Esophagus muscularis mucosa (tissue), 3 donors: Measurements from ENCODE around the gene TAGLN3.

Experiments
- POLR2A ChIP-seq: fragments of 450-650 bp; IDR thresholded peaks from one replicate; pipeline ENCODE4 v1.6.1; 2017; ENCODE audit warnings: antibody characterized with exemption, moderate library complexity, mild to moderate bottlenecking, low read depth
- TF ChIP-seq, protein P1 (sequence below), 3 experiments: fragments of 200-600 bp in 2 of 3; fragments of 450-650 bp in 1 of 3; sonication (generic) in 2 of 3; IDR thresholded peaks; one replicate each; pipeline ENCODE4 v1.5.1; 2017 to 2019; ENCODE audit warnings: antibody characterized with exemption in 3 of 3, mild to moderate bottlenecking in 2 of 3, moderate library complexity in 1 of 3

DNA sequence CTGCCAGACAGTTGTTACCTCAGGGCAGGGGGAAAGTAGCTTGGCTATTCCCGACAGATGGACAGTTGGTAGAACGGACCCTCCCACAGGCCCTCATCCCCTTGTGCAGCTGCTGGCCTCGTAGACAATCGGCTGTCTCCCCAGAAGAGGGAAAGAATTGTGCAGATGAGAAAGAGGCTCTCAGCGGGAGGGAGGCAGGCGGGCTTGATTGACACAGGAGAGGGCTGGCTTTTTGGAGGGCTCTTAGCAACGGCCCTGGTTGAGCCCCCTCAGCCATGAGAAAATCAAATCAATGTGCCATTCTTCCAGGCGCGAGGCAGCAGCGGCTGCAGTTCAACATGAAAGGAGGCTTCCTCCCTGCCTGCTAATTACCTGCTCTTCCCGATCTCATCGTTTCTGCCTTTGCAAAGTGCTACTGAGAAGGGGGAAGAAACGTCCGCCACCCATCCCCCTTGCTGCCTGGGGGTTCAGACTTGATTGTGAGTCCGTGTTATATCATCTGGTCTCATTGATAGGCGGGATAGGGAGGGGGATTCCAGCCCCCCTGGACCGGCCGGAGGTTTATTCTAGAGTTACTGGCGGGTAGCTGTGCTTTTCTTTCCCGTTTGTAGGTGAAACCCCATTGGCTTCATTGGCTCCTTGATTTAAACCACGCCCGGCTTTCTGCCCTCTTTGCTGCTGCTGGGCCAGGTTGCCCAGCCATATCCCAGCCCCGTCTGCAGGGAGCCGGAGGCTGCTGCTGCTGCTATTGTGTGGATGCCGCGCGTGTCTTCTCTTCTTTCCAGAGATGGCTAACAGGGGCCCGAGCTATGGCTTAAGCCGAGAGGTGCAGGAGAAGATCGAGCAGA, at the start of gene TAGLN3:
- TF ChIP-seq, protein P1, sequence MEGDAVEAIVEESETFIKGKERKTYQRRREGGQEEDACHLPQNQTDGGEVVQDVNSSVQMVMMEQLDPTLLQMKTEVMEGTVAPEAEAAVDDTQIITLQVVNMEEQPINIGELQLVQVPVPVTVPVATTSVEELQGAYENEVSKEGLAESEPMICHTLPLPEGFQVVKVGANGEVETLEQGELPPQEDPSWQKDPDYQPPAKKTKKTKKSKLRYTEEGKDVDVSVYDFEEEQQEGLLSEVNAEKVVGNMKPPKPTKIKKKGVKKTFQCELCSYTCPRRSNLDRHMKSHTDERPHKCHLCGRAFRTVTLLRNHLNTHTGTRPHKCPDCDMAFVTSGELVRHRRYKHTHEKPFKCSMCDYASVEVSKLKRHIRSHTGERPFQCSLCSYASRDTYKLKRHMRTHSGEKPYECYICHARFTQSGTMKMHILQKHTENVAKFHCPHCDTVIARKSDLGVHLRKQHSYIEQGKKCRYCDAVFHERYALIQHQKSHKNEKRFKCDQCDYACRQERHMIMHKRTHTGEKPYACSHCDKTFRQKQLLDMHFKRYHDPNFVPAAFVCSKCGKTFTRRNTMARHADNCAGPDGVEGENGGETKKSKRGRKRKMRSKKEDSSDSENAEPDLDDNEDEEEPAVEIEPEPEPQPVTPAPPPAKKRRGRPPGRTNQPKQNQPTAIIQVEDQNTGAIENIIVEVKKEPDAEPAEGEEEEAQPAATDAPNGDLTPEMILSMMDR (IDR thresholded peaks at IDR 0.05), result no peak
- no peak for TF ChIP-seq POLR2A
